Measurements from ENCODE around the gene CTR9.

The CTR9 gene

DNA sequence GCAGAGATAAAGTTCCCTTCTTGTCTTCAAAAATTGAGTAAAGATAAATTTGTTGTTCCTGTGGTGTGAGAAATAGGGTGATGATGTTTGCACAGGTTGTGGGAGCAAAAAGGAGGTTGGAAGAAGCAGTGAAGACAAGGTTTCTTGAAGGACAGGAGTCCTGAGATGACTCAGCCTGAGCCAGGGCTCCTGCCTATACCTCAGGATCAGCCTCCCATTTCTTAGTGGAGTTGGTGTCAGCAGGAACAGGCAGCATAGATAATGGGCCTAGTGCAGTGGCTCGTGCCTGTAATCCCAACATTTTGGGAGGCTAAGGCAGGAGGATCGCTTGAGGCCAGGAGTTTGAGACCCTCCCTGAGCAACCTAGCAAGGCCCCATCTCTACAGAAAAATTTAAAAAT is 29.0 kb downstream of the CTR9 start:
- no peak overlapping the region for H2AFZ ChIP-seq (ENCODE audit: low read length)
- H3K9me2 ChIP-seq (replicated peaks; ENCODE audit: insufficient read depth, low read length) = no peaks in the 10 kb centered on the region
- H3K9me3 ChIP-seq (replicated peaks; ENCODE audit: insufficient read depth, low read length) = no peaks in the 10 kb centered on the region
- no peak overlapping the region for H3K4me3 ChIP-seq (ENCODE audit: low read length)
- H3F3A ChIP-seq (ENCODE audit: insufficient read depth, low read length) = no peaks in the 10 kb centered on the region
- TF ChIP-seq EZH2phosphoT487 (IDR thresholded peaks at IDR 0.05; ENCODE audit: low read length) (no peak), EZH2 (optimal IDR thresholded peaks at IDR 0.05; ENCODE audit: low read depth, low read length) (no peak)
- TF ChIP-seq, protein P1, sequence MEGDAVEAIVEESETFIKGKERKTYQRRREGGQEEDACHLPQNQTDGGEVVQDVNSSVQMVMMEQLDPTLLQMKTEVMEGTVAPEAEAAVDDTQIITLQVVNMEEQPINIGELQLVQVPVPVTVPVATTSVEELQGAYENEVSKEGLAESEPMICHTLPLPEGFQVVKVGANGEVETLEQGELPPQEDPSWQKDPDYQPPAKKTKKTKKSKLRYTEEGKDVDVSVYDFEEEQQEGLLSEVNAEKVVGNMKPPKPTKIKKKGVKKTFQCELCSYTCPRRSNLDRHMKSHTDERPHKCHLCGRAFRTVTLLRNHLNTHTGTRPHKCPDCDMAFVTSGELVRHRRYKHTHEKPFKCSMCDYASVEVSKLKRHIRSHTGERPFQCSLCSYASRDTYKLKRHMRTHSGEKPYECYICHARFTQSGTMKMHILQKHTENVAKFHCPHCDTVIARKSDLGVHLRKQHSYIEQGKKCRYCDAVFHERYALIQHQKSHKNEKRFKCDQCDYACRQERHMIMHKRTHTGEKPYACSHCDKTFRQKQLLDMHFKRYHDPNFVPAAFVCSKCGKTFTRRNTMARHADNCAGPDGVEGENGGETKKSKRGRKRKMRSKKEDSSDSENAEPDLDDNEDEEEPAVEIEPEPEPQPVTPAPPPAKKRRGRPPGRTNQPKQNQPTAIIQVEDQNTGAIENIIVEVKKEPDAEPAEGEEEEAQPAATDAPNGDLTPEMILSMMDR (IDR thresholded peaks at IDR 0.05; ENCODE audit: low read length) = no peak
- no peaks in the 10 kb centered on the region for H3K4me1 ChIP-seq (ENCODE audit: low read length)
- no peak overlapping the region for H3K4me2 ChIP-seq (ENCODE audit: low read depth, low read length)
- no peaks in the 10 kb centered on the region; the same call in 1 of the 2 replicates for H3K36me3 ChIP-seq (replicated peaks; ENCODE audit: insufficient read depth, low read length)
- no peak for DNase-seq
- no peaks in the 10 kb centered on the region for H3K27me3 ChIP-seq (replicated peaks; ENCODE audit: insufficient read depth, low read length)
- H3K79me2 ChIP-seq (ENCODE audit: low read length) = no peaks in the 10 kb centered on the region
- no peaks in the 10 kb centered on the region for H4K20me1 ChIP-seq (ENCODE audit: insufficient read depth, low read length)
- no peak overlapping the region for H3K27ac ChIP-seq (ENCODE audit: low read length)
- H3K9ac ChIP-seq (ENCODE audit: low read length) = no peak overlapping the region

DNA sequence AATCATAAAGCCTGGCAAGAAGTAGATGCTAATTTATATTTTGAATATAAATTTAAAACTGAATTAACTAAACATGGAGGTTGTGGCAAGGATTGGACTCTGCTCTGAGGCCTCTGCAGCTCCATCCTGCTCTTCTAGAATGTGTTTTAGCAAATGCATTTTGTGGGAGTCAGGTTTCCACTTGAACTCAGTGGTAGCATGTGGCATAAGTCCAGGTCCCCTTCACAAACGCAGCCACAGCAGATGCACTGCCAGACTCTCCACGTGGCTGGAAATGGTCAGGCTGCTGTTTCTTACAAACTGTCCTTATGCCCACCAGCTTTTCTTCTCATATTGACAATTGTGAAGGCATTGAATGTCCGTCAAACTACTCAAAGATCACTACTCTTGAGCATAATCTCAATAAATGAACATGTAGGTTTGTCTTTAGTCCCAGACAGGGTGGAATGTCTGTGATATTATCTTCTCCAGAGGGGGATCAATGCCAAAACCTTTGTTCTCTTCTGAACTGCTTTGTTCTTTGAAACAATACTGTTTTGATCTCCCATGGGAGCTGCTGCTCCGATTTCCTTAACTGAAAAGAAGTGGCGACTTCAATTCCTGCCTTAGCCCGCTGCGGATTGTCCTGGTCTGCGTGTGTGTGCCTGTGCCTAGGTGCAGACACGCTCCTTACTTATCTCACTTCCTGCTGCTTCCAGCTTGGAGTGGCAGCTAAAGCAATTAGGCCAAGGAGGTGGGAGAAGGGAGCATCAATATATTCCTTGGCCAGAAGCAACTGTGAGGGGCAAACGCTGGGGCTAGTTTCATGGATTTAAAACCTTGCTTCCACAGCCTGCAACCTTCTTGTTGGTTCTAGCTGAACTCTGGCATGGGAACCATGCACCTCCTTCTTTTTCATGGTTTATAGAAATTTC is 33.4 kb downstream of the CTR9 start:
- Histone ChIP-seq H3K36me3 (replicated peaks; ENCODE audit: insufficient read depth, low read length) (no peaks in the 10 kb centered on the region), H3K27ac (ENCODE audit: low read length) (no peak overlapping the region), H3F3A (ENCODE audit: insufficient read depth, low read length) (no peaks in the 10 kb centered on the region), H3K9me2 (replicated peaks; ENCODE audit: insufficient read depth, low read length) (no peaks in the 10 kb centered on the region), H4K20me1 (ENCODE audit: insufficient read depth, low read length) (no peaks in the 10 kb centered on the region), H3K9me3 (replicated peaks; ENCODE audit: insufficient read depth, low read length) (no peaks in the 10 kb centered on the region), H3K79me2 (ENCODE audit: low read length) (no peaks in the 10 kb centered on the region), H2AFZ (ENCODE audit: low read length) (no peak overlapping the region), H3K4me1 (ENCODE audit: low read length) (no peaks in the 10 kb centered on the region), H3K4me2 (ENCODE audit: low read depth, low read length) (no peak overlapping the region), H3K9ac (ENCODE audit: low read length) (no peak overlapping the region), H3K4me3 (ENCODE audit: low read length) (no peak overlapping the region), H3K27me3 (replicated peaks; ENCODE audit: insufficient read depth, low read length) (no peaks in the 10 kb centered on the region)
- DNase-seq = no peak
- TF ChIP-seq EZH2phosphoT487 (IDR thresholded peaks at IDR 0.05; ENCODE audit: low read length) = no peak
- TF ChIP-seq, protein P1 (IDR thresholded peaks at IDR 0.05; ENCODE audit: low read length) = no peak
- TF ChIP-seq EZH2 (optimal IDR thresholded peaks at IDR 0.05; ENCODE audit: low read depth, low read length) = no peak

DNA sequence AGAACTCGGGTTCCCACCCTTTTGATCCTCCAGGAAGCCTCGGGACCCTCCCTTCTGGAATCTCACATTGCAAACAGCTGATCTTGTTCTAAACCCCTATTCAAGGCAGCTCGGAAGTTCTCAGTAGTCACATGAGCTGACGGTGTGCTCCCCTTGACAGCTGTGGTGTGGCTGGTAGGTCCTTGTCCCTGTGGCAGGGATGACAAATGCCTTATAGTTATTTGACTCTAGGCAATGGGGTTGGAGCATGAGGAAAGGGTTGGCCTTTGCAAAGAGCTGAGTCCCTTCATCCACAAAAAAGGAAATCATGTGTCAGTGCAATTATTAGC is 34.1 kb downstream of the CTR9 start:
- no peak overlapping the region for H3K4me3 ChIP-seq (ENCODE audit: low read length)
- H3F3A ChIP-seq (ENCODE audit: insufficient read depth, low read length) = no peaks in the 10 kb centered on the region
- H2AFZ ChIP-seq (ENCODE audit: low read length) = no peak overlapping the region
- H3K9ac ChIP-seq (ENCODE audit: low read length) = no peak overlapping the region
- H3K36me3 ChIP-seq (replicated peaks; ENCODE audit: insufficient read depth, low read length) = no peaks in the 10 kb centered on the region
- DNase-seq = no peak
- H3K27ac ChIP-seq (ENCODE audit: low read length) = no peak overlapping the region
- H3K9me3 ChIP-seq (replicated peaks; ENCODE audit: insufficient read depth, low read length) = no peaks in the 10 kb centered on the region
- TF ChIP-seq EZH2 (optimal IDR thresholded peaks at IDR 0.05; ENCODE audit: low read depth, low read length) (no peak), EZH2phosphoT487 (IDR thresholded peaks at IDR 0.05; ENCODE audit: low read length) (no peak)
- TF ChIP-seq, protein P1 (IDR thresholded peaks at IDR 0.05; ENCODE audit: low read length) = no peak
- H3K4me1 ChIP-seq (ENCODE audit: low read length) = no peaks in the 10 kb centered on the region
- H4K20me1 ChIP-seq (ENCODE audit: insufficient read depth, low read length) = no peaks in the 10 kb centered on the region
- no peaks in the 10 kb centered on the region for H3K79me2 ChIP-seq (ENCODE audit: low read length)
- no peak overlapping the region for H3K4me2 ChIP-seq (ENCODE audit: low read depth, low read length)
- no peaks in the 10 kb centered on the region for H3K27me3 ChIP-seq (replicated peaks; ENCODE audit: insufficient read depth, low read length)
- no peaks in the 10 kb centered on the region for H3K9me2 ChIP-seq (replicated peaks; ENCODE audit: insufficient read depth, low read length)
